ENCODE results near the gene MAP3K10.

Gene MAP3K10

GRCh38 chr19:40234429-40235237, 43.4 kb downstream of the MAP3K10 start:
- no peak for DNase-seq

- no peak for DNase-seq
These were observed 44.2 kb downstream of the MAP3K10 start for GRCh38 chr19:40235238-40236025.

GRCh38 chr19:40236026-40236355, 44.8 kb downstream of the MAP3K10 start:
- DNase-seq, result no peak

GRCh38 chr19:40236366-40236765, 45.1 kb downstream of the MAP3K10 start:
- no peak for DNase-seq

GRCh38 chr19:40237791-40238190, 46.6 kb downstream of the MAP3K10 start:
- DNase-seq, result no peak

GRCh38 chr19:40238775-40239174, 47.5 kb downstream of the MAP3K10 start:
- no peak for DNase-seq

- no peak for DNase-seq
These were observed 48.4 kb downstream of the MAP3K10 start for GRCh38 chr19:40239415-40240226.

GRCh38 chr19:40240332-40240731, 49.1 kb downstream of the MAP3K10 start:
- DNase-seq, result no peak

GRCh38 chr19:40241125-40241808, 50.0 kb downstream of the MAP3K10 start:
- DNase-seq, result no peak

GRCh38 chr19:40241809-40242384, 50.7 kb downstream of the MAP3K10 start:
- DNase-seq, result no peak

- no peak for DNase-seq
These were observed 51.3 kb downstream of the MAP3K10 start for GRCh38 chr19:40242480-40242879.

GRCh38 chr19:40243181-40243580, 52.0 kb downstream of the MAP3K10 start:
- no peak for DNase-seq

GRCh38 chr19:40244579-40245317, 53.5 kb downstream of the MAP3K10 start:
- no peak for DNase-seq

- DNase-seq, result no peak
These were observed 54.4 kb downstream of the MAP3K10 start for GRCh38 chr19:40245506-40246128.

GRCh38 chr19:40246292-40247073, 55.3 kb downstream of the MAP3K10 start:
- no peak for DNase-seq

- DNase-seq, result no peak
These were observed 56.0 kb downstream of the MAP3K10 start for GRCh38 chr19:40247178-40247577.

GRCh38 chr19:40247735-40248262, 56.6 kb downstream of the MAP3K10 start:
- no peak for DNase-seq

- DNase-seq, result no peak
These were observed 58.0 kb downstream of the MAP3K10 start for GRCh38 chr19:40249201-40249600.

- DNase-seq, result no peak
These were observed 58.6 kb downstream of the MAP3K10 start for GRCh38 chr19:40249781-40250180.

- DNase-seq, result no peak
These were observed 60.0 kb downstream of the MAP3K10 start for GRCh38 chr19:40251244-40251643.

Measured in AML-193 (cell line).